Measurements from ENCODE around the gene NYAP1.

Gene NYAP1

GRCh38 chr7:100464210-100464660, 19.5 kb upstream of the NYAP1 start, which contains the start of gene SPACDR:
SPACDR (minus strand) TSS chr7:100464260; CDS start chr7:100464025, 235 bp downstream.
- no peak for DNase-seq

GRCh38 chr7:100464791-100465190, 18.9 kb upstream of the NYAP1 start:
- no peak for DNase-seq

- DNase-seq, result no peak
These were observed 18.4 kb upstream of the NYAP1 start for GRCh38 chr7:100465299-100465698.

GRCh38 chr7:100465702-100466311, 17.9 kb upstream of the NYAP1 start:
- DNase-seq, result peak in 1 of 2 donors; percentile 18

- no peak for DNase-seq
These were observed 16.8 kb upstream of the NYAP1 start for GRCh38 chr7:100466653-100467605.

- DNase-seq, result no peak
These were observed 15.9 kb upstream of the NYAP1 start for GRCh38 chr7:100467638-100468373.

- peak; percentile 61 to 67 for DNase-seq
These were observed 14.3 kb upstream of the NYAP1 start for GRCh38 chr7:100469227-100470044.

GRCh38 chr7:100471021-100471420, 12.7 kb upstream of the NYAP1 start:
- no peak for DNase-seq

GRCh38 chr7:100472121-100472851, 11.4 kb upstream of the NYAP1 start:
- no peak for DNase-seq

GRCh38 chr7:100472854-100473499, 10.8 kb upstream of the NYAP1 start:
- DNase-seq, result no peak

GRCh38 chr7:100475549-100475948, 8.2 kb upstream of the NYAP1 start:
- no peak for DNase-seq

- DNase-seq, result peak in 1 of 2 donors; percentile 18
These were observed 7.5 kb upstream of the NYAP1 start for GRCh38 chr7:100476101-100476780.

GRCh38 chr7:100476903-100477870, 6.5 kb upstream of the NYAP1 start:
- DNase-seq, result no peak

GRCh38 chr7:100477871-100478267, 5.9 kb upstream of the NYAP1 start:
- DNase-seq, result no peak

GRCh38 chr7:100478958-100479660, 4.6 kb upstream of the NYAP1 start, which contains the start of gene TSC22D4:
TSC22D4 (minus strand) TSS chr7:100479214; CDS start chr7:100478038, 1,176 bp downstream.
- DNase-seq, result peak; percentile 87 to 97

- no peak for DNase-seq
These were observed 2.3 kb upstream of the NYAP1 start for GRCh38 chr7:100481466-100481865.

- no peak for DNase-seq
These were observed 1.0 kb upstream of the NYAP1 start for GRCh38 chr7:100482728-100483089.

GRCh38 chr7:100483090-100483721, 521 bp upstream of the NYAP1 start:
- peak; percentile 39 for DNase-seq

Data from bone marrow (tissue), 2 donors.